GM19023 (cell line): ENCODE data around the gene FOXN4.

Source experiments
- ATAC-seq: cut with Tn5 transposase; IDR thresholded peaks from one replicate; pipeline ENCODE4 v1.9.1; 2021; ENCODE audit warnings: mild to moderate bottlenecking, moderate library complexity; ENCODE audit not compliant: unreplicated experiment

The FOXN4 gene

GRCh38 chr12:109284392-109284791, 24.7 kb downstream of the FOXN4 start:
- ATAC-seq, result no peak

GRCh38 chr12:109281452-109281851, 27.6 kb downstream of the FOXN4 start:
- ATAC-seq, result no peak

GRCh38 chr12:109279525-109279924, 29.6 kb downstream of the FOXN4 start:
- ATAC-seq, result no peak

- no peak for ATAC-seq
Observed at GRCh38 chr12:109278912-109279311, 30.2 kb downstream of the FOXN4 start.

GRCh38 chr12:109277899-109278762, 31.0 kb downstream of the FOXN4 start:
- ATAC-seq, result no peak

- ATAC-seq, result no peak
Observed at GRCh38 chr12:109277255-109277898, 31.7 kb downstream of the FOXN4 start.

- no peak for ATAC-seq
Observed at GRCh38 chr12:109276160-109276559, 32.9 kb downstream of the FOXN4 start.

GRCh38 chr12:109275173-109275572, 33.9 kb downstream of the FOXN4 start:
- no peak for ATAC-seq

GRCh38 chr12:109274381-109274780, 34.7 kb downstream of the FOXN4 start:
- ATAC-seq, result no peak

GRCh38 chr12:109273354-109273753, 35.7 kb downstream of the FOXN4 start:
- ATAC-seq, result no peak

GRCh38 chr12:109271418-109271817, 37.7 kb downstream of the FOXN4 start:
- ATAC-seq, result no peak

- ATAC-seq, result no peak
Observed at GRCh38 chr12:109270494-109270893, 38.6 kb downstream of the FOXN4 start.

- ATAC-seq, result no peak
Observed at GRCh38 chr12:109269428-109269827, 39.7 kb downstream of the FOXN4 start.

GRCh38 chr12:109268896-109269295, 40.2 kb downstream of the FOXN4 start:
- ATAC-seq, result no peak

GRCh38 chr12:109267361-109267760, 41.7 kb downstream of the FOXN4 start:
- ATAC-seq, result no peak

GRCh38 chr12:109266106-109266879, 42.8 kb downstream of the FOXN4 start:
- ATAC-seq, result no peak

GRCh38 chr12:109264943-109265650, 44.0 kb downstream of the FOXN4 start:
- no peak for ATAC-seq

GRCh38 chr12:109264095-109264942, 44.8 kb downstream of the FOXN4 start:
- no peak for ATAC-seq

GRCh38 chr12:109263439-109263838, 45.6 kb downstream of the FOXN4 start:
- ATAC-seq, result no peak

GRCh38 chr12:109261939-109262338, 47.1 kb downstream of the FOXN4 start:
- ATAC-seq, result no peak
